ENCODE results near the gene NMNAT2. TPM values are rescaled to one million over a fixed set of nuclear protein-coding genes. Genes with fewer than 3 reads are reported as not detected.

Gene NMNAT2
- total RNA-seq, 1 experiment from 2014 or later: not detected

GRCh38 chr1:183356534-183357182, 61.5 kb downstream of the NMNAT2 start:
- TF ChIP-seq SP1 (IDR thresholded peaks at IDR 0.05; ENCODE audit: low read depth) (no peak), ZBTB33 (IDR thresholded peaks at IDR 0.05; ENCODE audit: extremely low read depth, insufficient replicate concordance, low read length) (no peak), TCF7L2 (IDR thresholded peaks at IDR 0.05; ENCODE audit: borderline replicate concordance, extremely low read depth, insufficient read depth, insufficient read length) (no peak), ZNF274 (IDR thresholded peaks at IDR 0.05; ENCODE audit: low read depth, low read length) (no peak), CBX3 (IDR thresholded peaks at IDR 0.05; ENCODE audit: low read depth) (no peak), EGR1 (IDR thresholded peaks at IDR 0.05; ENCODE audit: low read depth) (no peak), CEBPB (IDR thresholded peaks at IDR 0.05; ENCODE audit: low read depth) (no peak), FOSL1 (IDR thresholded peaks at IDR 0.05; ENCODE audit: low read depth) (no peak), MAX (IDR thresholded peaks at IDR 0.05) (no peak), CTCF (IDR thresholded peaks at IDR 0.05 in 2 of 3, conservative IDR thresholded peaks at IDR 0.05 in 1 of 3; ENCODE audit: borderline replicate concordance in 1 of 3, insufficient read depth in 1 of 3, low read depth in 2 of 3, low read length in 2 of 3) (no peak), YY1 (IDR thresholded peaks at IDR 0.05; ENCODE audit: extremely low read depth, insufficient replicate concordance, low read depth, low read length) (no peak)
- CTCF ChIA-PET: no interaction called here

More at GRCh38 chr1:183356534-183357182, 61.5 kb downstream of the NMNAT2 start:
- no peak overlapping the region for H3K4me2 ChIP-seq (ENCODE audit: low read length)
- no peaks in the 10 kb centered on the region for H4K20me1 ChIP-seq (ENCODE audit: insufficient read depth)
- no peaks in the 10 kb centered on the region for H3K36me3 ChIP-seq (ENCODE audit: control insufficient read depth in 1 of 2, insufficient read depth in 2 of 2, low read length in 2 of 2)
- no peaks in the 10 kb centered on the region for H3K79me2 ChIP-seq (ENCODE audit: insufficient read depth, low read length)
- H3K27me3 ChIP-seq (ENCODE audit: insufficient read depth, low read length): peaks cover 12% of the 10 kb centered on the region; the same call in 1 of the 2 replicates
- no peaks in the 10 kb centered on the region for H3K4me1 ChIP-seq (ENCODE audit: control insufficient read depth in 1 of 2, insufficient read depth in 2 of 2, low read length in 2 of 2)
- no peaks in the 10 kb centered on the region for H3K9me2 ChIP-seq (ENCODE audit: insufficient read depth)
- H3K9ac ChIP-seq (ENCODE audit: low read length): no peak overlapping the region
- no TSS peak for BruUV-seq (replicated peaks)
- no peak overlapping the region for H2AFZ ChIP-seq (ENCODE audit: low read depth, low read length, poor library complexity, severe bottlenecking)
- intact Hi-C loops (cut with micrococcal nuclease): no loop called here
- no peaks in the 10 kb centered on the region for H3K9me3 ChIP-seq (ENCODE audit: control insufficient read depth in 1 of 2, insufficient read depth in 1 of 2, low read depth in 1 of 2, low read length in 2 of 2)
- no peak for DNase-seq (ENCODE audit: low read depth, low spot score)
- ChIA-PET RAD21 (ENCODE audit: low non-redundant PET in 1 of 2, low total read pairs in 2 of 2, uncharacterized antibody in 2 of 2, unreplicated experiment in 2 of 2) (no interaction called here), POLR2A (no interaction called here)
- ATAC-seq: no peak
- no peak overlapping the region for H3K4me3 ChIP-seq (replicated peaks in 1 of 2; ENCODE audit: low read depth in 1 of 2, low read length in 2 of 2)
- no peak overlapping the region for H3K27ac ChIP-seq (ENCODE audit: low read depth, low read length)

Data from HCT116 (cell line).